CD4-positive, alpha-beta T cell treated with Interleukin-10 for 1 hour (primary cell): ENCODE measurements around the gene EDNRA.

Source experiments
- DNase-seq: peaks from one replicate; pipeline ENCODE4 v3.0.0-alpha.2; 2020

The EDNRA gene

GRCh38 chr4:147543034-147543433, 62.1 kb downstream of the EDNRA start:
- DNase-seq = no peak

GRCh38 chr4:147546349-147546748, 65.5 kb downstream of the EDNRA start:
- DNase-seq = no peak

GRCh38 chr4:147547314-147548056, 66.6 kb downstream of the EDNRA start:
- DNase-seq = no peak

GRCh38 chr4:147548256-147548655, 67.4 kb downstream of the EDNRA start:
- no peak for DNase-seq

- DNase-seq = no peak
Observed at GRCh38 chr4:147550626-147551246, 69.8 kb downstream of the EDNRA start.

- no peak for DNase-seq
Observed at GRCh38 chr4:147560625-147561024, 79.7 kb downstream of the EDNRA start.

GRCh38 chr4:147566762-147567161, 85.9 kb downstream of the EDNRA start:
- no peak for DNase-seq

- DNase-seq = no peak
Observed at GRCh38 chr4:147567276-147567675, 86.4 kb downstream of the EDNRA start.

- DNase-seq = no peak
Observed at GRCh38 chr4:147570616-147571015, 89.7 kb downstream of the EDNRA start.

GRCh38 chr4:147571036-147571770, 90.3 kb downstream of the EDNRA start:
- no peak for DNase-seq

GRCh38 chr4:147576084-147576483, 95.2 kb downstream of the EDNRA start:
- DNase-seq = no peak

- no peak for DNase-seq
Observed at GRCh38 chr4:147578051-147578476, 97.2 kb downstream of the EDNRA start.

GRCh38 chr4:147578593-147578992, 97.7 kb downstream of the EDNRA start:
- DNase-seq = no peak

GRCh38 chr4:147580396-147580795, 99.5 kb downstream of the EDNRA start:
- DNase-seq = no peak

GRCh38 chr4:147581606-147582350, 100.9 kb downstream of the EDNRA start:
- DNase-seq = no peak

GRCh38 chr4:147582386-147583060, 101.6 kb downstream of the EDNRA start:
- no peak for DNase-seq

GRCh38 chr4:147583876-147584275, 103.0 kb downstream of the EDNRA start:
- no peak for DNase-seq

GRCh38 chr4:147586032-147586431, 105.1 kb downstream of the EDNRA start:
- no peak for DNase-seq

- no peak for DNase-seq
Observed at GRCh38 chr4:147586637-147587036, 105.7 kb downstream of the EDNRA start.

GRCh38 chr4:147587041-147587440, 106.1 kb downstream of the EDNRA start:
- no peak for DNase-seq

- DNase-seq = no peak
Observed at GRCh38 chr4:147589586-147589985, 108.7 kb downstream of the EDNRA start.

- DNase-seq = peak; percentile 41
Observed at GRCh38 chr4:147590249-147590920, 109.5 kb downstream of the EDNRA start.
